Stimulated activated CD4-positive, alpha-beta T cell treated with anti-CD3 and anti-CD28 coated beads, Interleukin-1b, Interleukin-23, amount 100 ng/mL, for 4 hours (primary cell): ENCODE measurements around the gene EMC10.
A peak's percentile ranks its signal among the peaks of the same experiment; 100 is the strongest.

Experiments
- DNase-seq, 2 donors: peaks; one replicate each; pipeline ENCODE4 v3.0.0-alpha.2; 2020; ENCODE audit warnings: low read depth in 2 of 2

Gene EMC10

GRCh38 chr19:50478901-50479715, 2.8 kb downstream of the EMC10 start:
- peak in 1 of 2 donors; percentile 21 for DNase-seq

GRCh38 chr19:50479761-50480251, 3.5 kb downstream of the EMC10 start:
- DNase-seq, result no peak

GRCh38 chr19:50480281-50481111, 4.2 kb downstream of the EMC10 start:
- no peak for DNase-seq

- DNase-seq, result no peak
These were observed 5.2 kb downstream of the EMC10 start for GRCh38 chr19:50481351-50482149.

- DNase-seq, result no peak
These were observed 6.1 kb downstream of the EMC10 start for GRCh38 chr19:50482271-50482855.

- no peak for DNase-seq
These were observed 6.6 kb downstream of the EMC10 start for GRCh38 chr19:50482916-50483315.

GRCh38 chr19:50485284-50485955, 9.1 kb downstream of the EMC10 start:
- no peak for DNase-seq

- peak; percentile 21 to 43 for DNase-seq
These were observed 10.7 kb downstream of the EMC10 start for GRCh38 chr19:50486823-50487515.

- no peak for DNase-seq
These were observed 12.3 kb downstream of the EMC10 start for GRCh38 chr19:50488389-50489194.

- no peak for DNase-seq
These were observed 13.2 kb downstream of the EMC10 start for GRCh38 chr19:50489461-50490011.

- DNase-seq, result no peak
These were observed 14.1 kb downstream of the EMC10 start for GRCh38 chr19:50490411-50490811.

GRCh38 chr19:50490991-50491472, 14.7 kb downstream of the EMC10 start:
- no peak for DNase-seq

GRCh38 chr19:50492303-50493052, 16.2 kb downstream of the EMC10 start:
- DNase-seq, result peak; percentile 11 to 32

- no peak for DNase-seq
These were observed 16.9 kb downstream of the EMC10 start for GRCh38 chr19:50493171-50493570.

GRCh38 chr19:50494186-50495019, 18.1 kb downstream of the EMC10 start:
- DNase-seq, result no peak

GRCh38 chr19:50495020-50495531, 18.8 kb downstream of the EMC10 start:
- no peak for DNase-seq
